Epidermal melanocyte (primary cell): ENCODE data around the gene LAT.
A peak's percentile ranks its signal among the peaks of the same experiment; 100 is the strongest.
"Not testable (repeated sequence)": the region's sequence is repeated elsewhere in the genome, so short reads cannot be mapped to it uniquely, and the experiment has no call there.

Experiments
- DNase-seq: peaks from one replicate; pipeline ENCODE4 v3.0.0; 2011; ENCODE audit warnings: low spot score; ENCODE audit not compliant: insufficient read length

The LAT gene, protein sequence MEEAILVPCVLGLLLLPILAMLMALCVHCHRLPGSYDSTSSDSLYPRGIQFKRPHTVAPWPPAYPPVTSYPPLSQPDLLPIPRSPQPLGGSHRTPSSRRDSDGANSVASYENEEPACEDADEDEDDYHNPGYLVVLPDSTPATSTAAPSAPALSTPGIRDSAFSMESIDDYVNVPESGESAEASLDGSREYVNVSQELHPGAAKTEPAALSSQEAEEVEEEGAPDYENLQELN

GRCh38 chr16:28984619-28985135 is at the start of gene LAT:
LAT (plus strand) TSS chr16:28985052; CDS start chr16:28985418, 366 bp downstream.
- DNase-seq = no peak

DNA sequence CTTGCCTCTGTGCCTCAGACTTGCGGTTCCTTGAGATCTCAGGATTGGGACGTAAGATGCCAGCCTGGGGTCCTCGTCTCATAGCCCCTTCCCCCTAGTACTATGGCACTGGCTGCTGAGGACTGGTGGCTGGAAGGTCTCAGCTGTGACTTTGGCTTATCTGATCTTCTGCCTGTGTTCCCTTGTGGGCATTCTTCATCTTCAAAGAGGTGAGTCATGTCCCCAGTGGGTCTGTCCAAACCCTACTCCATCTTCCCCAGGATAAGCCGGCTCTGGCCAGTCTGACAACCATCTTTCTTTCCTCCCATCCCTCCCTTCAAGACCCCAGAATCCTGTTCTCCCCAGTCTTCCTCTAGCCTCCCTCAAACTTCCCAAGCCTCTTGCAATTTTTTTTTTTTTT is 49.5 kb upstream of the LAT start:
- no peak for DNase-seq

- peak; percentile 48 for DNase-seq
These were observed 48.7 kb upstream of the LAT start for GRCh38 chr16:28935924-28936783.

- DNase-seq = no peak
These were observed 48.1 kb upstream of the LAT start for GRCh38 chr16:28936784-28937155.

- DNase-seq = no peak
These were observed 47.5 kb upstream of the LAT start for GRCh38 chr16:28937222-28937876.

DNA sequence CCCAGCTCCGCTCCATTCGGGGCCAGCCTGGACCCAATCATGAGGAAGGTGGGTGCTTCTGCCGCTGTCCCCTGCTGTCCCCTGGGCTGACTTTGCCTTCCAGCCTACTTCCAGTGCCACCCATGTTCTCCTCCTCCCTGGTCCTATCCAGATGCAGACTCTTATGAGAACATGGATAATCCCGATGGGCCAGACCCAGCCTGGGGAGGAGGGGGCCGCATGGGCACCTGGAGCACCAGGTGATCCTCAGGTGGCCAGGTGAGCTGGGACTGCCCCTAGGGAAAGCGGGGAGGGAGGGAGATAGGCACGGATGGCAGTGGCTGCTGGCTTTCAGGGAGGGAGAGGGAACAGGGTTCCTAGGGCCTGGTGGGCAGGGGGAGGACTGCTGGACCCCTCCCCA is 46.1 kb upstream of the LAT start:
- no peak for DNase-seq

DNA sequence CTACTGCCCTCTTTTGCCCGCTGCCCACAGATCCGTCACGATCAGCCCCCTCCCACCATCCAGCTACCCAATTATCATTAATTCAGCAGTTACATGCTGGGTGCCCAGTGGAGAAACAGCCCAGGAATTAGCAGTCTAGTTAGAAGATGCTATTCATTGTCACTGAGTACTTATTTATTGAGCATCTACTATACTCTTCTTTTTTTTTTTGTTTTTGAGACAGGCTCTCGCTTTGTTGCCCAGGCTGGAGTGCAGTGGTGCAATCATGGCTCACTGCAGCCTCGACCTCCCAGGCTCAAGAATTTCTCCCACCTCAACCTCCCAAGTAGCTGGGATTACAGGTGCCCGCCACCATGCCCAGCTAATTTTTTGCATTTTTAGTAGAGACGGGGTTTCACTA is 45.0 kb upstream of the LAT start:
- not testable (repeated sequence) for DNase-seq

- no peak for DNase-seq
These were observed 41.6 kb upstream of the LAT start for GRCh38 chr16:28943281-28943680.

DNA sequence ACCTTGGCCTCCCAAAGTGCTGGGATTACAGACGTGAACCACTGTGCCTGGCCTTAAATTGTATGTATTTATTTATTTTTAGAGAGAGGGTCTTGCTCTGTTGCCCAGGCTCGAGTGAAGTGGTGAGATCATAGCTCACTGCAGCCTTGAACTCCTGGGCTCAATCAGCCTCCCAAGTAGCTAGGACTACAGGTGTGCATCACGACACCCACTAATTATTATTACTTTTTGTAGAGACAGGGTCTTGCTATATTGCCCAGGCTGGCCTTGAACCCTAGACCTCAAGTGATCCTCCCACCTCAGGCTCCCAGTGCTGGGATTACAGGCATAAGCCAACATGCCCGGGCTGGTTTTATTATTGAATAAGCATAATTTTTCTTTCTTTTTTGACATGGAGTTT is 38.2 kb upstream of the LAT start:
- no peak for DNase-seq

GRCh38 chr16:28950648-28951409 is 34.0 kb upstream of the LAT start, which contains the start of gene NFATC2IP:
NFATC2IP (plus strand) TSS chr16:28950937; CDS start chr16:28951012, 75 bp downstream.
- peak; percentile 99 for DNase-seq

DNA sequence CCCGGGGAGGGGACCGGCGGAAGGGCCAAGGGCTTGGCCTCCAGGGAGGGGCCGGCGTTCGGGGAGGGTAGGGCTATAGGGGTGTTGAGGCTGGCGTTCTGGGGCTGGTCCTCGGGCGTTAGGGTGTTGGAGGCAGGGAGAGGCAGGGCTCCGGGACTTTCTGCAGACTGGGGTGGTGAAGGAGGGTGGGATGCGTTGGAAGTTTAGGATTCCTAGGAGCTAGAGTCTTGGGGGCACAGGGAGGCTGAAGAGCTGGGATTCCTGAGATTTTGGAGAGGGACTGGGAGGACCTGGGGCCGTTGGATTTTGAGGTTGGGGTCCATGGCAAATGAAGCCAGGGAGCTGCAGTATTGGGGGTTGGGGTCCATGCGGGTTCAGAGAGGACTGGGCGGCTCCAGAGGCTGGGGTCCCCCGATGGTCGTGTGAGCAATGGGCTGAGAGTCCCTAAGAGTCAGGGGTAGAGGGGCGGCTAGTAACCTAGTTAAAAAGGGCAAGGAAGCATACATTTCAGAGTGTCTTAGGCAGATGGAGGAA is 33.4 kb upstream of the LAT start:
- DNase-seq = peak; percentile 17

DNA sequence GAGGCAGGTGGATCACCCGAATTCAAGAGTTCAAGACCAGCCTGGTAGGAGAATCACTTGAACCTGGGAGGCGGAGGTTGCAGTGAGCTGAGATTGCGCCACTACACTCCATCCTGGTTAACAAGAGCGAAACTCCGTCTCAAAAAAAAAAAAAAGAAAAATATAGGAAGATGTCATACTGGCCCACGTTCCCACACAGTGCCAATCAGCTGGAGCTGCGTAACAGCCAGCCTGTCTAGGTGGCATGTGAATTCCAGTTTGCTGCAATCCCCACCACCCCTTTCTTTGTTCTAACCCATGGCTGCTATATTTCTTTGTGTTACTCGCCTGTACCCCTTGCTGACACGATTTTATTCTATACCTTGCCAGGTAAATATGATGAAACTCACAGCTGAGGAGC is 26.6 kb upstream of the LAT start:
- no peak for DNase-seq

DNA sequence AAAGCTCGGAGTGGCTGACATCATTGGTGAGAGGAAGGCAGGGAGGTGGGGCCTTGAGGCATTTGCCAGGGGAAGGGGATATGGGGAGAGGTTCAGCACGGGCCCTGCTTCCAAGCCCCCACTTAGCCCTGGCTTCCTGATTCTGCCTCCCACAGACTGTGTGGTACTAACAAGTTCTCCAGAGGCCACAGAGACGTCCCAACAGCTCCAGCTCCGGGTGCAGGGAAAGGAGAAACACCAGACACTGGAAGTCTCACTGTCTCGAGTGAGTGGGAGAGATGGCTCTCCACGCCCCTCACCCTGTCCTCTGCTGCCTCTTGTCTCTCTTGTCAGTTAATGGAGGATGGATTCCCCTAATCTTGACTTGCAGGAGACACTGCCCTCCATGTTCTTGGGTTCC is 26.0 kb upstream of the LAT start:
- DNase-seq = no peak

- DNase-seq = no peak
These were observed 20.8 kb upstream of the LAT start for GRCh38 chr16:28964072-28964471.

- DNase-seq = no peak
These were observed 20.4 kb upstream of the LAT start for GRCh38 chr16:28964496-28964895.

DNA sequence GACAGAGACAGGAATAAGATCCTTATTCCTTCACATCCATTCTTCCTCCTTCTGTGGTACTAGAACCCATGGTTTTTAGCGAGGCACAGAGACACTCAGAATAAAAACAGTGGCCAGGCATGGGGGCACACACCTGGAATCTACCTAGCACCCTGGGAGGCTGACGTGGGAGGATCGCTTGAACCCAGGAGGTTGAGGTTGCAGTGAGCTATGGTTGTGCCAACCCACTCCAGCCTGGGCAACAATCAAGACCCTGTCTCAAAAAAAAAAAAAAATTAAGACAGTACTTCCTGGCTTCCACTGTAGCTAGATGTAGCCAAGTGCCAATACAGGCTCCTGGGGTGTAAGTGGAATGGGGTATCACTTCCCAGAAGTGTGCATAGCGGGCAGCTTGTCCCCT is 17.7 kb upstream of the LAT start:
- DNase-seq = no peak

- DNase-seq = not testable (repeated sequence)
These were observed 15.2 kb upstream of the LAT start for GRCh38 chr16:28969696-28970095.

DNA sequence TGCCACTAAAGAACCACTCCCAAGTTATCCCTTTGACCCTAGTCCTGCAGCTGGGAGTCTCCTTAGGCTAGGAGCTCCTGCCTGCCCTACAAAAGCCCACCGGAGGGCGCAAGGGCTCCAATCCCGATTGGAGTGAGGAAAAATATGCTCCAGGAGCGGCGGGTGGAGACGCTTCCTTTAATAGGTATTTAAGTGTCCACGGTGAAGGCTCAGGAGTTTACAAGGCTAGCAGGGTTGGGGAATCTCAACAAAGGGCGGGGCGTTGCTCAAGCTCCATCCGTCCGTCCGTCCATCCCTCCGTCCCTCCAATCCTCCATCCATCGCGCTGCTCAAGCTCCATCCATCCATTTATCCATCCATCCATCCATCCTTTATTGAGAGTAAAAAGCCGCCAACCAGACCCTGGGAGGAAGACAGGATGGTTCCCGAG is 10.8 kb upstream of the LAT start:
- DNase-seq = peak; percentile 57

DNA sequence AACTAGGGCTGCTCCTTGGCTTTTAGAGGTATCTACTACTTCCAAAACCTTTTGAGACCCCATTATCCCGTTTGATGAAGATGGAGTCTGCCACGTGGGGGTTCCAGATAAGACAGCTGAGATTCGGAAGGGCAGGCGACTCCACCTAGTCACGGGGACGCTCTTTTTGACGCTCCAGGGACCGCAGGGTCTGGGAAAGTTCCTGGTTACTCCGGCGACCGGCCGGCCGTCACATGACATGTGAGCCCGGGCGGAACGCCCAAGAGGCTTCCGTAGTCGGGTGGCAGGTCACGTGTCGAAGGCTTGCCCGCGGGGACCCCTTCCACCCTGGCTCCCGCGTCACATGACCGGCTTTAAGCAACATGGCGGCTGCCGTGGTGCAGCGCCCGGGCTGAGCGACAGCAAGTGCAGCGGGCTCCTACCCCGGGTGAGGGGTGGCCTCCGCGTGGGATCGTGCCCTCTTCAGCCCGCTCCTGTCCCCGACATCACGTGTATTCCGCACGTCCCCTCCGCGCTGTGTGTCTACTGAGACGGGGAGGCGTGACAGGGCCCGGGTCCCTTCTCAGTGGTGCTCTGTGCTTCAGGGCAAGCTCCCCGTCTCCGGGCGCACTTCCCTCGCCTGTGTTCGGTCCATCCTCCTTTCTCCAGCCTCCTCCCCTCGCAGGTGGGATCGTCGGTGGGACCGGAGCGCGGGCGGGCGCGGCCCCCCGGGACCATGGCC is 10.3 kb upstream of the LAT start, which contains the start of gene SPNS1:
SPNS1 (plus strand) TSS at position 342 of the 721 bp plus-strand sequence; CDS start at position 716, 374 bp downstream.
- DNase-seq = peak; percentile 98

GRCh38 chr16:28975158-28975599 is 9.7 kb upstream of the LAT start:
- DNase-seq = no peak
